Endothelial cell (in vitro differentiated cells): Measurements from ENCODE around the gene PIM1. TPM values are rescaled to one million over a fixed set of nuclear protein-coding genes. Genes with fewer than 3 reads are reported as not detected.

Source experiments
- DNase-seq: peaks from one replicate; pipeline ENCODE4 v3.0.0; 2021; ENCODE audit warnings: low spot score
- H3K27ac Mint-ChIP-seq: one replicate; pipeline ENCODE4 v1.8.0; 2021; ENCODE audit warnings: mixed read lengths, inconsistent platforms; ENCODE audit not compliant: unreplicated experiment
- H3K27me3 Mint-ChIP-seq: one replicate; pipeline ENCODE4 v1.8.0; 2021; ENCODE audit warnings: mild to moderate bottlenecking, moderate library complexity, mixed read lengths, inconsistent platforms; ENCODE audit not compliant: unreplicated experiment
- H3K36me3 Mint-ChIP-seq: one replicate; pipeline ENCODE4 v1.8.0; 2021; ENCODE audit warnings: mild to moderate bottlenecking, low read depth, mixed read lengths, inconsistent platforms; ENCODE audit not compliant: unreplicated experiment
- H3K4me1 Mint-ChIP-seq: one replicate; pipeline ENCODE4 v1.8.0; 2021; ENCODE audit warnings: mild to moderate bottlenecking, mixed read lengths, inconsistent platforms; ENCODE audit not compliant: unreplicated experiment
- H3K4me3 Mint-ChIP-seq: one replicate; pipeline ENCODE4 v1.8.0; 2021; ENCODE audit warnings: mild to moderate bottlenecking, mixed read lengths, inconsistent platforms; ENCODE audit not compliant: unreplicated experiment
- H3K9me3 Mint-ChIP-seq: one replicate; pipeline ENCODE4 v1.8.0; 2021; ENCODE audit warnings: mixed read lengths, inconsistent platforms; ENCODE audit not compliant: unreplicated experiment
- total RNA-seq: library from RNA; stranded (reverse); fragmentation: NEBNext Ultra II Directional; extraction: Animal tissue kit (Norgen Biotek cat#: 25700); gene quantifications from one replicate; pipeline ENCODE4 v1.2.1, GENCODE V29; 2021; ENCODE audit not compliant: unreplicated experiment
- TF ChIP-seq, protein P1 (sequence below): fragments of 200-600 bp; sonication (generic); IDR thresholded peaks from one replicate; pipeline ENCODE4 v1.5.0; 2021; ENCODE audit warnings: antibody characterized with exemption; ENCODE audit not compliant: unreplicated experiment

The PIM1 gene
- total RNA-seq, 1 donor from 2014 or later = 9.6 TPM

- no peaks in the 10 kb centered on the region for H3K36me3 Mint-ChIP-seq
- no peak for DNase-seq
- no peaks in the 10 kb centered on the region for H3K9me3 Mint-ChIP-seq
- TF ChIP-seq, protein P1, sequence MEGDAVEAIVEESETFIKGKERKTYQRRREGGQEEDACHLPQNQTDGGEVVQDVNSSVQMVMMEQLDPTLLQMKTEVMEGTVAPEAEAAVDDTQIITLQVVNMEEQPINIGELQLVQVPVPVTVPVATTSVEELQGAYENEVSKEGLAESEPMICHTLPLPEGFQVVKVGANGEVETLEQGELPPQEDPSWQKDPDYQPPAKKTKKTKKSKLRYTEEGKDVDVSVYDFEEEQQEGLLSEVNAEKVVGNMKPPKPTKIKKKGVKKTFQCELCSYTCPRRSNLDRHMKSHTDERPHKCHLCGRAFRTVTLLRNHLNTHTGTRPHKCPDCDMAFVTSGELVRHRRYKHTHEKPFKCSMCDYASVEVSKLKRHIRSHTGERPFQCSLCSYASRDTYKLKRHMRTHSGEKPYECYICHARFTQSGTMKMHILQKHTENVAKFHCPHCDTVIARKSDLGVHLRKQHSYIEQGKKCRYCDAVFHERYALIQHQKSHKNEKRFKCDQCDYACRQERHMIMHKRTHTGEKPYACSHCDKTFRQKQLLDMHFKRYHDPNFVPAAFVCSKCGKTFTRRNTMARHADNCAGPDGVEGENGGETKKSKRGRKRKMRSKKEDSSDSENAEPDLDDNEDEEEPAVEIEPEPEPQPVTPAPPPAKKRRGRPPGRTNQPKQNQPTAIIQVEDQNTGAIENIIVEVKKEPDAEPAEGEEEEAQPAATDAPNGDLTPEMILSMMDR = no peak
- no peaks in the 10 kb centered on the region for H3K27me3 Mint-ChIP-seq
- peaks cover 12% of the 10 kb centered on the region for H3K4me1 Mint-ChIP-seq
- no peak overlapping the region for H3K27ac Mint-ChIP-seq
- no peak overlapping the region for H3K4me3 Mint-ChIP-seq
Observed at GRCh38 chr6:37200085-37200484, 30.1 kb downstream of the PIM1 start.

DNA sequence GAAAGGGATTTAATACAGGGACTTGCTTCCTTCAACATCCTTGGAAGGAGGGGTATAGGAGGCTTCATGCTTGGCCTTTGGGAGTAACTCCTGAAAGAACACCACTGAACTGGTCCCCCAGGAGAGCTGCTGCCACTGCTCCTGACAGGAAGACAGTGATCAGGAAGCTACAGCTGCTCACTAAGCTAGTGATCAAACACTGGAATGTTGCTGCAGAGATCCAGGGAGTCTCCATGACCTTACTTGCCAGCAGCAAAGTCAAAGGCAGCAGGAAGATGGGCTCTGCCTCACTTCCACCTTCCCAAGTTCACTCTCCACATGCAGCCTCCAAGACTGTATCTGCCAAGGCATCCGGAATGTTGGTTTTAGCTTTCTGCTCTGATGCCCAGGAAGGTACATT lies 31.8 kb downstream of the PIM1 start:
- TF ChIP-seq, protein P1 = no peak
- Mint-ChIP-seq H3K36me3 (no peaks in the 10 kb centered on the region), H3K4me3 (no peak overlapping the region), H3K9me3 (no peaks in the 10 kb centered on the region), H3K4me1 (peaks cover 21% of the 10 kb centered on the region), H3K27me3 (peaks cover 2% of the 10 kb centered on the region), H3K27ac (no peak overlapping the region)
- DNase-seq = no peak

- H3K27ac Mint-ChIP-seq = no peak overlapping the region
- no peak for DNase-seq
- TF ChIP-seq, protein P1 = no peak
- H3K36me3 Mint-ChIP-seq = no peaks in the 10 kb centered on the region
- H3K4me1 Mint-ChIP-seq = peaks cover 21% of the 10 kb centered on the region
- no peaks in the 10 kb centered on the region for H3K9me3 Mint-ChIP-seq
- H3K27me3 Mint-ChIP-seq = peaks cover 2% of the 10 kb centered on the region
- H3K4me3 Mint-ChIP-seq = no peak overlapping the region
Observed at GRCh38 chr6:37202788-37203491, 33.0 kb downstream of the PIM1 start.

DNA sequence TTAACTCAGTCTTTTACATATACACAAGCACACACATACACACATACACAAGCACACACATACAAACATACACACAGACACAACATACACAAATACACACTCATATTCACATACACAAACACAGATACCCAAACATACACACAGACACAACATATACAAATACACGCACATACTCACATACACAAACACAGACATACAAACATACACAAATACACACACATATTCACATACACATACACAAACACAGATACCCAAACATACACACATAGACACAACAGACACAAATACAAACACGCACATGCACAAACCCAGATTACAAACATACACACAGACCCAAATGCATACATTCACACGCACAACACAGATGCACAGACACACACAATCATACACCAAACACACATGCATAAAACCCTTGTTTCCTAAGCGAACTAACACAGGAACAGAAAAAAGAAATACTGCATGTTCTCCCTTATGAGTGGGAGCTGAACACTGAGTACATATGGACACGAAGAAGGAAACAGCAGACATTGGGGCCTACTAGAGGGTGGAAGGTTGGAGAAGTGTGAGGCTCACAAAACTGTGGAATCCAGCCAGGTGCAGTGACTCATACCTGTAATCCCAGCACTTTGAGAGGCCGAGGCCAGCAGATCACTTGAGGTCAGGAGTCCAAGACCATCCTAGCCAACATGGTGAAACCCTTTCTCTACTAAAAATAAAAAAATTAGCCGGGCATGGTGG lies 34.2 kb downstream of the PIM1 start:
- peaks cover 21% of the 10 kb centered on the region for H3K4me1 Mint-ChIP-seq
- no peak overlapping the region for H3K4me3 Mint-ChIP-seq
- no peaks in the 10 kb centered on the region for H3K9me3 Mint-ChIP-seq
- TF ChIP-seq, protein P1 = no peak
- no peak overlapping the region for H3K27ac Mint-ChIP-seq
- peaks cover 4% of the 10 kb centered on the region for H3K27me3 Mint-ChIP-seq
- DNase-seq = no peak
- no peaks in the 10 kb centered on the region for H3K36me3 Mint-ChIP-seq
